GM23338 (cell line): ENCODE results near the gene PCNX1.

Experiments used
- CTCF ChIP-seq, 2 experiments: fragments of 200-600 bp in 1 of 2; sonication (generic) in 1 of 2; conservative IDR thresholded peaks; 2 replicates each; pipeline versions ENCODE4 v1.5.1 to v1.6.1; 2016 to 2017; ENCODE audit warnings: antibody characterized with exemption in 2 of 2, low read depth in 2 of 2, mild to moderate bottlenecking in 2 of 2, moderate library complexity in 1 of 2
- ETS1 ChIP-seq: IDR thresholded peaks from 2 replicates; pipeline ENCODE4 v1.6.1; 2016; ENCODE audit warnings: antibody characterized with exemption
- EZH2 ChIP-seq: fragments of 200-600 bp; sonication (generic); IDR thresholded peaks from one replicate; pipeline ENCODE4 v1.8.0; 2017; ENCODE audit warnings: antibody characterized with exemption, mild to moderate bottlenecking, low read depth; ENCODE audit not compliant: unreplicated experiment
- POLR2AphosphoS5 ChIP-seq: IDR thresholded peaks from 2 replicates; pipeline ENCODE4 v1.6.1; 2016; ENCODE audit warnings: antibody characterized with exemption, low read depth
- REST ChIP-seq: IDR thresholded peaks from one replicate; pipeline ENCODE4 v1.6.1; 2018; ENCODE audit warnings: antibody characterized with exemption; ENCODE audit not compliant: unreplicated experiment

- TF ChIP-seq CTCF (conservative IDR thresholded peaks at IDR 0.05; ENCODE audit: low read depth in 2 of 2), result no peak
- TF ChIP-seq ETS1, result no peak
- TF ChIP-seq POLR2AphosphoS5, result no peak
- TF ChIP-seq EZH2, result no peak
- TF ChIP-seq REST, result no peak
Measured at GRCh38 chr14:70906793-70907175, 475 bp upstream of the PCNX1 start.
